DND-41 (cell line): Measurements from ENCODE around the gene STK36.

ENCODE experiments used
- ATAC-seq: fragments of 200-7000 bp; cut with Tn5 transposase; 3 replicates; pipeline ENCODE4 v1.9.1; 2021; ENCODE audit warnings: low read depth; ENCODE audit not compliant: insufficient read depth
- DNase-seq: peaks from one replicate; pipeline ENCODE4 v3.0.0-alpha.2; 2020
- H2AFZ ChIP-seq: 2 replicates; pipeline ENCODE4 v1.6.0; 2012; ENCODE audit warnings: low read depth, low read length
- H3K27ac ChIP-seq: 2 replicates; pipeline ENCODE4 v1.5.1; 2012; ENCODE audit warnings: low read length, inconsistent platforms
- H3K27me3 ChIP-seq: fragments of 200-600 bp; sonication (generic); 2 replicates; pipeline ENCODE4 v1.6.0; 2012; ENCODE audit warnings: low read length, mild to moderate bottlenecking, inconsistent platforms; ENCODE audit not compliant: insufficient read depth, poor library complexity
- H3K36me3 ChIP-seq: 2 replicates; pipeline ENCODE4 v1.5.1; 2012; ENCODE audit warnings: low read length, inconsistent platforms; ENCODE audit not compliant: insufficient read depth
- H3K4me1 ChIP-seq: 2 replicates; pipeline ENCODE4 v1.5.1; 2012; ENCODE audit warnings: mild to moderate bottlenecking, low read length; ENCODE audit not compliant: insufficient read depth
- H3K4me2 ChIP-seq: 2 replicates; pipeline ENCODE4 v1.6.0; 2012; ENCODE audit warnings: mild to moderate bottlenecking, moderate library complexity, low read length, inconsistent platforms; ENCODE audit not compliant: insufficient read depth
- H3K4me3 ChIP-seq, 2 experiments: fragments of 200-600 bp in 1 of 2; shearing (Covaris generic) in 1 of 2; 2 replicates each; pipeline ENCODE4 v1.5.1; 2012 to 2016; ENCODE audit warnings: inconsistent platforms in 2 of 2, low read length in 2 of 2, mild to moderate bottlenecking in 2 of 2, low read depth in 1 of 2, moderate library complexity in 1 of 2
- H3K79me2 ChIP-seq: 2 replicates; pipeline ENCODE4 v1.6.0; 2012; ENCODE audit warnings: low read length, inconsistent platforms; ENCODE audit not compliant: insufficient read depth
- H3K9ac ChIP-seq: 2 replicates; pipeline ENCODE4 v1.6.0; 2012; ENCODE audit warnings: low read depth, mild to moderate bottlenecking, inconsistent platforms, low read length, moderate library complexity
- H3K9me3 ChIP-seq: 2 replicates; pipeline ENCODE4 v1.5.1; 2012; ENCODE audit warnings: low read length, moderate library complexity, mild to moderate bottlenecking, inconsistent platforms; ENCODE audit not compliant: insufficient read depth, severe bottlenecking
- H4K20me1 ChIP-seq: 2 replicates; pipeline ENCODE4 v1.6.0; 2012; ENCODE audit warnings: low read length; ENCODE audit not compliant: insufficient read depth
- CTCF ChIP-seq: IDR thresholded peaks from 2 replicates; pipeline ENCODE4 v1.5.1; 2012; ENCODE audit warnings: borderline replicate concordance, low read length, moderate library complexity, mild to moderate bottlenecking; ENCODE audit not compliant: poor library complexity, severe bottlenecking; ENCODE audit errors: extremely low read depth
- EZH2 ChIP-seq: IDR thresholded peaks from 3 replicates; pipeline ENCODE4 v1.6.1; 2012; ENCODE audit warnings: borderline replicate concordance, low read depth, mild to moderate bottlenecking, moderate library complexity, low read length, inconsistent platforms; ENCODE audit not compliant: severe bottlenecking

Gene STK36

DNA sequence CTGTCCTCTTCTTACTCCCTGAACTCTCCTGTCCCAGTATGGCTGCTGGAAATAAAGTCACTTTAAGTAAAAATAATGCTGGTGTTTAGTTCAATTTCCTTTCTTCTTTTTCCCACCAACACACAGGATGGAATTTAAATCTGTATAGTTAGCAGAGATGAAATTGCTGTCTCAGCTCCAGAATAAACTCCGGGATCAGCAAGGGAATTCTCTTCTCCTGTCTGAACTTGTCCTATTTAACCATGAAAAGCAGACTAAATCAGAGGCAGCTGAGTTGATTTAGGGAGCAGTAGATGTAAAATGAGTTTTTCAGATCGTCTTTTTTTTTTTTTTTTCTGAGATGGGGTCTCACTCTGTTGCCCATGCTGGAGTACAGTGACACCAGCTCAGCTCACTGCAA lies 64.6 kb downstream of the STK36 start:
- H3K27me3 ChIP-seq, result no peaks in the 10 kb centered on the region
- no peak for DNase-seq
- H2AFZ ChIP-seq, result no peak overlapping the region
- H3K4me2 ChIP-seq, result no peak overlapping the region
- no peak overlapping the region for H3K9ac ChIP-seq
- no peak overlapping the region for H3K4me3 ChIP-seq
- peaks cover 71% of the 10 kb centered on the region for H3K36me3 ChIP-seq
- H3K79me2 ChIP-seq, result peaks cover 62% of the 10 kb centered on the region
- TF ChIP-seq CTCF (no peak), EZH2 (no peak)
- H3K4me1 ChIP-seq, result no peaks in the 10 kb centered on the region
- H3K27ac ChIP-seq, result no peak overlapping the region
- peaks cover 60% of the 10 kb centered on the region for H4K20me1 ChIP-seq
- no peak for ATAC-seq
- H3K9me3 ChIP-seq, result no peaks in the 10 kb centered on the region

DNA sequence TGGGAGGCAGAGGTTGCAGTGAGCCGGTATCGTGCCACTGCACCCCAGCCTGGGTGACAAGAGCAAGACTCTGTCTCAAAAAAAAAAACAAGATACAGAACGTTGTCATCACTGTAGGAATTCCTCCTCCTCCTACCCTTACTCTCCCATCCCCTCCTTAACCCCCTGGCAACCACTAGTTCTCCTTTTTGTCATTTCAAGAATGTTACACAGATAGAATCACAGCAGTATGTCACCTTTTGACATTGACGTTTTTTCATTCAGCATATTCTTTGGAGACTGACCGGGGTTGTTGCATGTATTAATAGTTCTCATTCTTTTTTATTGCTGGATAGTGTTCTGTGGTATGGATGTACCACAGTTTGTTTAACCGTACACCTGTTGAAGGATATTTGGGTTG lies 71.2 kb downstream of the STK36 start:
- Histone ChIP-seq H3K27ac (no peak overlapping the region), H3K79me2 (peaks cover 6% of the 10 kb centered on the region), H3K4me2 (no peak overlapping the region), H3K36me3 (peaks cover 92% of the 10 kb centered on the region), H3K4me1 (no peaks in the 10 kb centered on the region), H3K9me3 (no peaks in the 10 kb centered on the region), H3K4me3 (no peak overlapping the region), H3K27me3 (no peaks in the 10 kb centered on the region), H3K9ac (no peak overlapping the region), H4K20me1 (peaks cover 22% of the 10 kb centered on the region; the same call in 1 of the 2 replicates), H2AFZ (no peak overlapping the region)
- ATAC-seq, result no peak
- TF ChIP-seq CTCF (no peak), EZH2 (no peak)
- no peak for DNase-seq

GRCh38 chr2:218744615-218745014 lies 72.7 kb downstream of the STK36 start:
- Histone ChIP-seq H3K27ac (no peak overlapping the region), H4K20me1 (peaks cover 15% of the 10 kb centered on the region; the same call in 1 of the 2 replicates), H3K27me3 (no peaks in the 10 kb centered on the region), H3K4me3 (no peak overlapping the region), H3K9ac (no peak overlapping the region), H3K9me3 (no peaks in the 10 kb centered on the region), H3K4me2 (no peak overlapping the region), H3K36me3 (peaks cover 92% of the 10 kb centered on the region), H3K4me1 (no peaks in the 10 kb centered on the region), H2AFZ (no peak overlapping the region), H3K79me2 (no peaks in the 10 kb centered on the region)
- DNase-seq (no peak), ATAC-seq (no peak)
- TF ChIP-seq CTCF (no peak), EZH2 (no peak)

DNA sequence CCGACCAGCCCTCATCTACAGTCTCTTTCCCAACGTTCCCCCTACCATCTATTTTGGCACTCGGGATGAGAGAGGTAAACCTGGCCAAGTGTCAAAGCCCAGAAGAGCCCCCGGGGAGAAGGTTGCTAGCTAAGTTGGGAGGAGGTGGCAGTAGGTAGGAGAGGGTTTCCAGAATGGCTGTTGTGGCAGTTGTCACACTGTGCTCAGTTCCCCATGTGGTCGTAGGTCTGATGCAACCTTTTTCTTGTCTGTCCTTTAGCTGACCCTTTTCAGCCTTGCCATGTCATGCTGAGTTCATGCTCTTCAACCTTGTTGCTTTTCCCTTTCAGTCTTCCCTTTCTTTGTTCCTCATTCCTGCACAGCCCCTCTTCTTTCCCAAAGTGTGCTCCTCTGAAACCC lies 73.3 kb downstream of the STK36 start:
- Histone ChIP-seq H3K27ac (no peak overlapping the region), H3K79me2 (no peaks in the 10 kb centered on the region)
- ATAC-seq, result no peak

More for the DNA sequence above, 73.3 kb downstream of the STK36 start:
- Histone ChIP-seq H3K9me3 (no peaks in the 10 kb centered on the region), H3K9ac (no peak overlapping the region), H4K20me1 (peaks cover 9% of the 10 kb centered on the region; the same call in 1 of the 2 replicates), H3K4me1 (no peaks in the 10 kb centered on the region), H2AFZ (no peak overlapping the region), H3K4me2 (no peak overlapping the region), H3K27me3 (no peaks in the 10 kb centered on the region), H3K4me3 (no peak overlapping the region), H3K36me3 (peaks cover 92% of the 10 kb centered on the region)
- no peak for DNase-seq
- TF ChIP-seq CTCF (no peak), EZH2 (no peak)
